PC-3 (cell line): ENCODE measurements around the gene AFDN. TPM values are rescaled to one million over a fixed set of nuclear protein-coding genes. Genes with fewer than 3 reads are reported as not detected.

ENCODE experiments used
- ATAC-seq: fragments of 200-7000 bp; cut with Tn5 transposase; 2 replicates; pipeline ENCODE4 v1.9.1; 2020; ENCODE audit warnings: mild to moderate bottlenecking, moderate library complexity
- BruUV-seq: library from RNA; stranded (reverse); fragments of 400-500 nt; replicated peaks from 2 replicates; lab custom pipeline; 2021; lab: Mats Ljungman, UMichigan
- CTCF ChIA-PET: fragments of 300-600 bp; sonication (Branson Sonifier 250); formaldehyde crosslinking; loops from one replicate; lab custom pipeline; 2022; ENCODE audit warnings: antibody characterized with exemption; lab: Charles Lee
- POLR2A ChIA-PET: fragments of 300-600 bp; sonication (Branson Sonifier 250); formaldehyde crosslinking; loops from one replicate; lab custom pipeline; 2022; ENCODE audit warnings: antibody characterized with exemption; ENCODE audit not compliant: unreplicated experiment; lab: Charles Lee
- DNase-seq: peaks from one replicate; pipeline ENCODE4 v3.0.0-alpha.2; 2015
- H2AFZ ChIP-seq: fragments of 300-600 bp; sonication (generic); 2 replicates; pipeline ENCODE4 v1.6.0; 2016; ENCODE audit warnings: antibody characterized with exemption, low read length
- H3F3A ChIP-seq: fragments of 300-600 bp; sonication (generic); one replicate; pipeline ENCODE4 v1.6.0; 2017; ENCODE audit warnings: antibody characterized with exemption, low read length, control low read depth, mild to moderate bottlenecking; ENCODE audit not compliant: unreplicated experiment
- H3K27ac ChIP-seq: fragments of 300-600 bp; sonication (generic); 2 replicates; pipeline ENCODE4 v1.5.1; 2016; ENCODE audit warnings: mild to moderate bottlenecking, low read length
- H3K27me3 ChIP-seq: fragments of 300-600 bp; sonication (generic); 2 replicates; pipeline ENCODE4 v1.6.1; 2016; ENCODE audit warnings: low read length, mixed read lengths
- H3K36me3 ChIP-seq: fragments of 300-600 bp; sonication (generic); 2 replicates; pipeline ENCODE4 v1.6.1; 2016; ENCODE audit warnings: low read depth, mixed run types, low read length, mixed read lengths
- H3K4me1 ChIP-seq: fragments of 300-600 bp; sonication (generic); 2 replicates; pipeline ENCODE4 v1.5.1; 2016; ENCODE audit warnings: low read length; ENCODE audit not compliant: insufficient read depth
- H3K4me2 ChIP-seq: fragments of 300-600 bp; sonication (generic); 2 replicates; pipeline ENCODE4 v1.6.0; 2016; ENCODE audit warnings: low read length
- H3K4me3 ChIP-seq: fragments of 300-600 bp; sonication (generic); 2 replicates; pipeline ENCODE4 v1.5.1; 2016; ENCODE audit warnings: mild to moderate bottlenecking, low read length, mixed read lengths
- H3K79me2 ChIP-seq: fragments of 300-600 bp; sonication (generic); 2 replicates; pipeline ENCODE4 v1.6.1; 2017; ENCODE audit warnings: low read length, mixed read lengths
- H3K9ac ChIP-seq: fragments of 300-600 bp; sonication (generic); 2 replicates; pipeline ENCODE4 v1.6.0; 2016; ENCODE audit warnings: mild to moderate bottlenecking, low read length
- H3K9me2 ChIP-seq: fragments of 300-600 bp; sonication (generic); replicated peaks from 2 replicates; pipeline ENCODE4 v1.6.1; 2016; ENCODE audit warnings: mixed run types, low read length, mixed read lengths
- H3K9me3 ChIP-seq: fragments of 300-600 bp; sonication (generic); 2 replicates; pipeline ENCODE4 v1.6.1; 2016; ENCODE audit warnings: low read length, mixed read lengths
- H4K20me1 ChIP-seq: fragments of 300-600 bp; sonication (generic); 2 replicates; pipeline ENCODE4 v1.6.1; 2016; ENCODE audit warnings: low read length, mixed read lengths
- EZH2 ChIP-seq: fragments of 300-600 bp; sonication (generic); IDR thresholded peaks from one replicate; pipeline ENCODE4 v1.6.1; 2017; ENCODE audit warnings: antibody characterized with exemption, mild to moderate bottlenecking, low read length; ENCODE audit not compliant: unreplicated experiment
- EZH2phosphoT487 ChIP-seq: fragments of 300-600 bp; sonication (generic); IDR thresholded peaks from 2 replicates; pipeline ENCODE4 v1.6.1; 2018; ENCODE audit warnings: mild to moderate bottlenecking, antibody characterized with exemption, low read length, borderline replicate concordance
- intact Hi-C: fragments of 100-400 bp; cut with micrococcal nuclease; formaldehyde crosslinking; loops from 2 replicates; pipeline ENCODE4 v1.9.0; 2023
- total RNA-seq: library from RNA; depleted of rRNA; stranded (reverse); fragments of >200 nt; gene quantifications from 2 replicates; pipeline ENCODE4 v1.2.3, GENCODE V29; 2014
- TF ChIP-seq, protein P1 (sequence below): fragments of 300-600 bp; sonication (generic); conservative IDR thresholded peaks from 2 replicates; pipeline ENCODE4 v1.5.1; 2017; ENCODE audit warnings: antibody characterized with exemption, low read depth, mild to moderate bottlenecking, low read length

AFDN gene
- total RNA-seq, 1 experiment from 2014 or later, result 37.1 TPM

DNA sequence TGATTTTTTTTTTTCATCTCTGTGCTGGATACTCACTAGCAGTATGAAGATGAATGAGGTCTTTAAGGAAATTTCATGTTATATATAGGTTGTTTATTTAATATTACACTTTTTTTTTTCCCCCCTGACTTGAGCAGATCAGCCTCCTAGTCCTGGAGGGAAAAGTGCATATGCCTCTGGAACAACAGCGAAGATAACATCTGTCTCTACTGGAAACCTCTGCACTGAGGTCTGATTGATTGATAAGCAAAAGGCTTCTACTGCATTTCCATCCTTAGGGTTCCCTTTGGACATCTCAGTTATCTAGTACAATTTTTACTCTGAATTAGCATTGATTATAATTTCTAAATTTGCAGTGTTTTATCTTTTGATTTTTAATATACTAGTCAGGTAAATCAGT lies 121.0 kb downstream of the AFDN start:
- H3K36me3 ChIP-seq, result peaks cover 9% of the 10 kb centered on the region; the same call in 1 of the 2 replicates
- H3K9me3 ChIP-seq, result no peaks in the 10 kb centered on the region
- H3K79me2 ChIP-seq, result no peaks in the 10 kb centered on the region
- H3K9ac ChIP-seq, result no peak overlapping the region
- BruUV-seq, result no TSS peak
- no peak overlapping the region for H3K4me2 ChIP-seq
- ChIA-PET POLR2A (no interaction called here), CTCF (no interaction called here)
- no peak overlapping the region for H3K27ac ChIP-seq
- H3K27me3 ChIP-seq, result no peaks in the 10 kb centered on the region
- H3K4me3 ChIP-seq, result no peak overlapping the region
- H3K9me2 ChIP-seq, result no peaks in the 10 kb centered on the region
- H2AFZ ChIP-seq, result no peak overlapping the region
- no peaks in the 10 kb centered on the region for H4K20me1 ChIP-seq
- DNase-seq (no peak), ATAC-seq (no peak)
- H3F3A ChIP-seq, result no peaks in the 10 kb centered on the region
- H3K4me1 ChIP-seq, result 0 out of 2 replicates have a peak, but pooled peaks cover 4% of the 10 kb centered on the region
- intact Hi-C loops, result no loop called here
- TF ChIP-seq EZH2phosphoT487, result no peak
- no peak for TF ChIP-seq EZH2
- TF ChIP-seq, protein P1, sequence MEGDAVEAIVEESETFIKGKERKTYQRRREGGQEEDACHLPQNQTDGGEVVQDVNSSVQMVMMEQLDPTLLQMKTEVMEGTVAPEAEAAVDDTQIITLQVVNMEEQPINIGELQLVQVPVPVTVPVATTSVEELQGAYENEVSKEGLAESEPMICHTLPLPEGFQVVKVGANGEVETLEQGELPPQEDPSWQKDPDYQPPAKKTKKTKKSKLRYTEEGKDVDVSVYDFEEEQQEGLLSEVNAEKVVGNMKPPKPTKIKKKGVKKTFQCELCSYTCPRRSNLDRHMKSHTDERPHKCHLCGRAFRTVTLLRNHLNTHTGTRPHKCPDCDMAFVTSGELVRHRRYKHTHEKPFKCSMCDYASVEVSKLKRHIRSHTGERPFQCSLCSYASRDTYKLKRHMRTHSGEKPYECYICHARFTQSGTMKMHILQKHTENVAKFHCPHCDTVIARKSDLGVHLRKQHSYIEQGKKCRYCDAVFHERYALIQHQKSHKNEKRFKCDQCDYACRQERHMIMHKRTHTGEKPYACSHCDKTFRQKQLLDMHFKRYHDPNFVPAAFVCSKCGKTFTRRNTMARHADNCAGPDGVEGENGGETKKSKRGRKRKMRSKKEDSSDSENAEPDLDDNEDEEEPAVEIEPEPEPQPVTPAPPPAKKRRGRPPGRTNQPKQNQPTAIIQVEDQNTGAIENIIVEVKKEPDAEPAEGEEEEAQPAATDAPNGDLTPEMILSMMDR, result no peak

DNA sequence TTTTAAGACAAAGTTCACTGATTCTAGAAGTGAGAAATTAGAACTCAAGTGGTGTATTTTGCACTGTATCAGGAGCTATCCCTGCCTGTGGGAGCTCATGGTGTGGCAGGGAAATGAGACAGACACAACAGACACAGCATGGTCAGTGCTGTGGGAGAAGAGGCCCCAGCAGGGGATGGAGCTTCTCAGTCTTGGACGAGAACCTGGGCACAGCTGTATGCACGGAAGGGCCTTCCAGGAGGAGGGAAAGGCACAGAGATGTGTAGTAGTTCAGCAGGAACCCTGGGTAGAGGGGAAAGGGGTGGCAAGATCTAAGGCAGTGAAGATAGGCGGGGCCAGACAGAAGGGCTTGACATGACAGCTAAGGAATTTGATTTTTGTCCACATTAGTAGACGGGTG lies 122.0 kb downstream of the AFDN start:
- no peak overlapping the region for H3K9ac ChIP-seq
- no peaks in the 10 kb centered on the region for H3K27me3 ChIP-seq
- CTCF ChIA-PET, result no interaction called here
- no peak overlapping the region for H3K4me3 ChIP-seq
- ATAC-seq (no peak), DNase-seq (no peak)
- intact Hi-C loops, result no loop called here
- POLR2A ChIA-PET, result no interaction called here
- no peaks in the 10 kb centered on the region for H3K9me3 ChIP-seq
- H3K9me2 ChIP-seq, result no peaks in the 10 kb centered on the region
- H3K79me2 ChIP-seq, result no peaks in the 10 kb centered on the region
- H3K36me3 ChIP-seq, result peaks cover 9% of the 10 kb centered on the region; the same call in 1 of the 2 replicates
- no peaks in the 10 kb centered on the region for H4K20me1 ChIP-seq
- TF ChIP-seq EZH2phosphoT487, result no peak
- TF ChIP-seq, protein P1, result no peak
- TF ChIP-seq EZH2, result no peak
- no peak overlapping the region for H2AFZ ChIP-seq
- no TSS peak for BruUV-seq
- no peak overlapping the region for H3K4me2 ChIP-seq
- no peaks in the 10 kb centered on the region for H3F3A ChIP-seq
- no peak overlapping the region for H3K27ac ChIP-seq
- 0 out of 2 replicates have a peak, but pooled peaks cover 4% of the 10 kb centered on the region for H3K4me1 ChIP-seq

DNA sequence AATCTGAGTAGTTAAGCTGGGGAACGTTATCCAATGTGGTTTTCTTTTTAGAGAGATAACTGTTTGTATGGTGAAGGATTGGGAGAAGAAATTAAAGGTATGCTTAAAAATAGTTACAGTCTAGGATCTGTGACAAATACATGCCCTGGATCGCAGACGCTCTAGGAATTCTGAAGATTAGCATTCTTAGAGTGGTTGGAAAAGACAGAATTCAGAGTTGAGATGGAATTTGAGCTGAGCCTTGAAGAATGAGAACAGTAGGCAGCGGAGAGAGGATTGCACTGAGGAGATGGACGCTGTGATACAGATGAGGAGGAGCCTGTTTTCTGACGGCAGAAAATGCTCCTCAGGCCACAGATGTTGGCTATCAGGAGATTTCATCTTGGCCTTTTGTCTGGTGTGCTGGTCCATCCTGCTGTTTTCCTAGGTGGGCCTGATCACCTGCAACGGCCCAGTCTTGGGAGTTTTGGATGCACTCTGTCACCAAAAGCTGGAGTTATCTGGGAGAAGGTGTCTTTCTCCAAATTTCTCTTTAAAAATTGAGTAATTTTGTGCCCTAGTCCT lies 122.5 kb downstream of the AFDN start:
- ChIA-PET CTCF (no interaction called here), POLR2A (no interaction called here)

More for the DNA sequence above, 122.5 kb downstream of the AFDN start:
- H3F3A ChIP-seq, result no peaks in the 10 kb centered on the region
- no peaks in the 10 kb centered on the region for H4K20me1 ChIP-seq
- 0 out of 2 replicates have a peak, but pooled peaks cover 4% of the 10 kb centered on the region for H3K4me1 ChIP-seq
- H3K4me3 ChIP-seq, result no peak overlapping the region
- no peak overlapping the region for H3K9ac ChIP-seq
- BruUV-seq, result no TSS peak
- TF ChIP-seq, protein P1, result no peak
- TF ChIP-seq EZH2phosphoT487 (no peak), EZH2 (no peak)
- no peaks in the 10 kb centered on the region for H3K9me2 ChIP-seq
- no peaks in the 10 kb centered on the region for H3K9me3 ChIP-seq
- H3K27ac ChIP-seq, result no peak overlapping the region
- intact Hi-C loops, result no loop called here
- DNase-seq, result no peak
- H3K36me3 ChIP-seq, result peaks cover 9% of the 10 kb centered on the region; the same call in 1 of the 2 replicates
- H3K27me3 ChIP-seq, result no peaks in the 10 kb centered on the region
- H3K79me2 ChIP-seq, result no peaks in the 10 kb centered on the region
- no peak for ATAC-seq
- no peak overlapping the region for H2AFZ ChIP-seq
- H3K4me2 ChIP-seq, result no peak overlapping the region
